ENCODE results near the gene IRGC. TPM values are rescaled to one million over a fixed set of nuclear protein-coding genes. Genes with fewer than 3 reads are reported as not detected.
A peak's percentile ranks its signal among the peaks of the same experiment; 100 is the strongest.

IRGC gene
- total and polyA plus RNA-seq, 2 experiments from 2014 or later: not detected

GRCh38 chr19:43726736-43727592 lies 11.1 kb downstream of the IRGC start:
- no peak overlapping the region for H3K4me2 ChIP-seq (ENCODE audit: unreplicated experiment)
- 53 to 54% methylated on average over 15 of the region's 15 CpGs for WGBS, 2 experiments (ENCODE audit: low coverage in 1 of 2, low lambda C conversion rate in 2 of 2, missing lambda C conversion rate in 2 of 2)
- in situ Hi-C loops (cut with MboI): no loop called here
- peak; percentile 51 for DNase-seq
- no peaks in the 10 kb centered on the region for H3K27me3 ChIP-seq (replicated peaks; ENCODE audit: insufficient read depth)
- no peaks in the 10 kb centered on the region for H3F3A ChIP-seq (ENCODE audit: insufficient read depth)
- H3K9ac ChIP-seq: no peak overlapping the region
- H2AFZ ChIP-seq: no peak overlapping the region
- no peaks in the 10 kb centered on the region for H3K4me1 ChIP-seq (ENCODE audit: insufficient read depth)
- H4K20me1 ChIP-seq (ENCODE audit: insufficient read depth): no peaks in the 10 kb centered on the region
- H3K9me2 ChIP-seq (ENCODE audit: insufficient read depth): no peaks in the 10 kb centered on the region
- no peaks in the 10 kb centered on the region for H3K79me2 ChIP-seq (ENCODE audit: insufficient read depth)
- H3K27ac ChIP-seq: no peak overlapping the region
- TF ChIP-seq EZH2phosphoT487 (IDR thresholded peaks at IDR 0.05; ENCODE audit: insufficient read depth, low read depth) (no peak), EZH2 (IDR thresholded peaks at IDR 0.05; ENCODE audit: insufficient read depth, poor library complexity, severe bottlenecking) (no peak)
- H3K4me3 ChIP-seq: no peak overlapping the region
- H3K9me3 ChIP-seq (ENCODE audit: low read depth): no peaks in the 10 kb centered on the region
- H3K36me3 ChIP-seq (ENCODE audit: low read depth): peaks cover 2% of the 10 kb centered on the region; the same call in 1 of the 2 replicates

DNA sequence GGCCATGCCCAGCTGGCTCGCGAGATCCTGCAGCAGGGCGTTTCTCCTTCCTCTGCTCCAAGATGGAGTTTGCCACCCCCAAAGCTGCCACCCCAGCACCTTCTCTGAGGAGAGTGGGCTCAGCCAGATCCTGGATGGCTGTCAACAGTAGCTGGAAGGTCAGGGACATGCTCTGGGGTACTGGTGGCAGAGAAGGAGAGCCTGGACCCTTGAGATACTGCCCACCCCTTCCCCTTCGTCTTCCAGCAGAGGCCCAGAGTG lies 11.6 kb downstream of the IRGC start:
- Histone ChIP-seq H3K9me2 (ENCODE audit: insufficient read depth) (no peaks in the 10 kb centered on the region), H3K9me3 (ENCODE audit: low read depth) (no peaks in the 10 kb centered on the region), H3K27ac (no peak overlapping the region), H3K4me3 (no peak overlapping the region), H3K27me3 (replicated peaks; ENCODE audit: insufficient read depth) (no peaks in the 10 kb centered on the region), H3K79me2 (ENCODE audit: insufficient read depth) (no peaks in the 10 kb centered on the region), H3K9ac (no peak overlapping the region), H4K20me1 (ENCODE audit: insufficient read depth) (no peaks in the 10 kb centered on the region), H3K4me2 (ENCODE audit: unreplicated experiment) (no peak overlapping the region), H3K36me3 (ENCODE audit: low read depth) (peaks cover 6% of the 10 kb centered on the region; the same call in 1 of the 2 replicates), H2AFZ (no peak overlapping the region), H3F3A (ENCODE audit: insufficient read depth) (no peaks in the 10 kb centered on the region), H3K4me1 (ENCODE audit: insufficient read depth) (no peaks in the 10 kb centered on the region)
- 58 to 74% methylated on average over 4 of the region's 4 CpGs for WGBS, 2 experiments (ENCODE audit: low coverage in 1 of 2, low lambda C conversion rate in 2 of 2, missing lambda C conversion rate in 2 of 2)
- no peak for TF ChIP-seq EZH2 (IDR thresholded peaks at IDR 0.05; ENCODE audit: insufficient read depth, poor library complexity, severe bottlenecking)
- no peak for TF ChIP-seq EZH2phosphoT487 (IDR thresholded peaks at IDR 0.05; ENCODE audit: insufficient read depth, low read depth)
- no peak for DNase-seq
- in situ Hi-C loops (cut with MboI): no loop called here

DNA sequence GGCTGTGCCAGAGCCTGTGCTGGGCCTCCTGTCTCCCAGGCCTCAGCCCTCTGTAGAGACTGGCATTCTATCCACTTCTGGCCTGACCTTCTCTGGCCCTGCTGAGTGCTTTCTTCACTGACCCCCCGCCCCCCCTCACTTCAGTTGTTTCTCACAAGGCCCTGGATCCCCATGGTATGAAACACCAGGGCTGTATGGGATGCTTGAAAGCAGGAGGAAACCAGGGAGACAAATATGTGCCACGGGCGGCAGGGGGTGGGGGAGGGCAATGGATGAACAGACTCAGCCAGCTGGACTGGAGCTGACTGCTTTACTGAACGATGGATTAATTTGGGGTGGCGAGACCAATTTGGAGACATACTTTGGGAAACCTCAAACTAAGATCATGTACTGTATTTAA lies 14.0 kb downstream of the IRGC start:
- H3K4me3 ChIP-seq: no peak overlapping the region
- WGBS, 2 experiments (ENCODE audit: low coverage in 1 of 2, low lambda C conversion rate in 2 of 2, missing lambda C conversion rate in 2 of 2): 76 to 79% methylated on average over 5 of the region's 5 CpGs

GRCh38 chr19:43731346-43731745 lies 15.5 kb downstream of the IRGC start:
- Histone ChIP-seq H3K27ac (no peak overlapping the region), H3K36me3 (ENCODE audit: low read depth) (peaks cover 12% of the 10 kb centered on the region; the same call in 1 of the 2 replicates), H3K4me1 (ENCODE audit: insufficient read depth) (no peaks in the 10 kb centered on the region), H3K9ac (no peak overlapping the region), H3K79me2 (ENCODE audit: insufficient read depth) (no peaks in the 10 kb centered on the region), H3K9me2 (ENCODE audit: insufficient read depth) (no peaks in the 10 kb centered on the region), H3K4me3 (no peak overlapping the region), H3F3A (ENCODE audit: insufficient read depth) (no peaks in the 10 kb centered on the region), H3K9me3 (ENCODE audit: low read depth) (no peaks in the 10 kb centered on the region), H4K20me1 (ENCODE audit: insufficient read depth) (no peaks in the 10 kb centered on the region), H2AFZ (no peak overlapping the region), H3K27me3 (replicated peaks; ENCODE audit: insufficient read depth) (no peaks in the 10 kb centered on the region), H3K4me2 (ENCODE audit: unreplicated experiment) (no peak overlapping the region)
- 84 to 88% methylated on average over 12 to 14 of the region's 14 CpGs for WGBS, 2 experiments (ENCODE audit: low coverage in 1 of 2, low lambda C conversion rate in 2 of 2, missing lambda C conversion rate in 2 of 2)
- TF ChIP-seq EZH2phosphoT487 (IDR thresholded peaks at IDR 0.05; ENCODE audit: insufficient read depth, low read depth): no peak
- no peak for TF ChIP-seq EZH2 (IDR thresholded peaks at IDR 0.05; ENCODE audit: insufficient read depth, poor library complexity, severe bottlenecking)
- in situ Hi-C loops (cut with MboI): no loop called here
- DNase-seq: no peak

More for the DNA sequence above, 14.0 kb downstream of the IRGC start:
- H3K4me2 ChIP-seq (ENCODE audit: unreplicated experiment): no peak overlapping the region
- no peak overlapping the region for H3K9ac ChIP-seq
- H2AFZ ChIP-seq: no peak overlapping the region
- peaks cover 8% of the 10 kb centered on the region; the same call in 1 of the 2 replicates for H3K36me3 ChIP-seq (ENCODE audit: low read depth)
- H3F3A ChIP-seq (ENCODE audit: insufficient read depth): no peaks in the 10 kb centered on the region
- TF ChIP-seq EZH2 (IDR thresholded peaks at IDR 0.05; ENCODE audit: insufficient read depth, poor library complexity, severe bottlenecking): no peak
- no peak for TF ChIP-seq EZH2phosphoT487 (IDR thresholded peaks at IDR 0.05; ENCODE audit: insufficient read depth, low read depth)
- H3K27me3 ChIP-seq (replicated peaks; ENCODE audit: insufficient read depth): no peaks in the 10 kb centered on the region
- in situ Hi-C loops (cut with MboI): no loop called here
- no peaks in the 10 kb centered on the region for H3K9me2 ChIP-seq (ENCODE audit: insufficient read depth)
- DNase-seq: no peak
- no peaks in the 10 kb centered on the region for H3K9me3 ChIP-seq (ENCODE audit: low read depth)
- no peaks in the 10 kb centered on the region for H3K4me1 ChIP-seq (ENCODE audit: insufficient read depth)
- H3K79me2 ChIP-seq (ENCODE audit: insufficient read depth): no peaks in the 10 kb centered on the region
- no peaks in the 10 kb centered on the region for H4K20me1 ChIP-seq (ENCODE audit: insufficient read depth)
- no peak overlapping the region for H3K27ac ChIP-seq
